DMS114 treated with DMSO at 0.1 percent for 48 hours (cell line): Measurements from ENCODE around the gene NFE2L3.
"Not testable (repeated sequence)": the region's sequence is repeated elsewhere in the genome, so short reads cannot be mapped to it uniquely, and the experiment has no call there.

ENCODE experiments used
- DNase-seq: peaks from one replicate; lab custom pipeline; 2025; ENCODE audit not compliant: unreplicated experiment; lab: John Stamatoyannopoulos, UW

NFE2L3 gene

DNA sequence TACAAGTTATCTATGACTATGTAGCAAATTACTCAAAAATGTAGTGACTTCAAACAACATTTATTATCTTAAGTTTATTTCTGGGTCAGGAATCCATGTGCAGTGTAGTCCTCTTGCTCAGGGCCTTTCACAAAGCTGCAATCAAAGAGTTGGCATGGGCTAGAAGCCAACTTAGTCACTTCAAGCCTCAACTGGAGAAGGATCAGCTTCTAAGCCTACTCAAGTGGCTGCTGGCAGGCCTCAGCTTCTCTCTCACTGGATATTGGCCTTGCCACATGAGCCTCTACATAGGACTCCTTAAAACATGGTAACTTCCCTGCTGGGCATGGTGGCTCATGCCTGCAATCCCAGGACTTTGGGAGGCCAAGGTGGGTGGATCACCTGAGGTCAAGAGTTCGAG lies 5.0 kb upstream of the NFE2L3 start:
- DNase-seq = no peak

DNA sequence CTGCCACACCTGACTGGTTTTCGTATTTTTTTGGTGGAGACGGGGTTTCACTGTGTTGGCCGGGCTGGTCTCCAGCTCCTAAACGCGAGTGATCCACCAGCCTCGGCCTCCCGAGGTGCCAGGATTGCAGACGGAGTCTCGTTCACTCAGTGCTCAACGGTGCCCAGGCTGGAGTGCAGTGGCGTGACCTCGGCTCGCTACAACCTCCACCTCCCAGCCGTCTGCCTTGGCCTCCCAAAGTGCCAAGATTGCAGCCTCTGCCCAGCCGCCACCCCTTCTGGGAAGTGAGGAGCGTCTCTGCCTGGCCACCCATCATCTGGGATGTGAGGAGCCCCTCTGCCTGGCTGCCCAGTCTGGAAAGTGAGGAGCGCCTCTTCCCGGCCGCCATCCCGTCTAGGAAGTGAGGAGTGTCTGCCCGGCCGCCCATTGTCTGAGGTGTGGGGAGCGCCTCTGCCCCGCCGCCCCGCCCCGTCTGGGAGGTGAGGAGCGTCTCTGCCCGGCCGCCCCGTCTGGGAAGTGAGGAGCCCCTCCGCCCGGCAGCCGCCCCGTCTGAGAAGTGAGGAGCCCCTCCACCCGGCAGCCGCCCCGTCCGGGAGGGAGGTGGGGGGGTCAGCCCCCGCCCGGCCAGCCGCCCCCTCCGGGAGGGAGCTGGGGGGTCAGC lies 4.2 kb upstream of the NFE2L3 start:
- not testable (repeated sequence) for DNase-seq

DNA sequence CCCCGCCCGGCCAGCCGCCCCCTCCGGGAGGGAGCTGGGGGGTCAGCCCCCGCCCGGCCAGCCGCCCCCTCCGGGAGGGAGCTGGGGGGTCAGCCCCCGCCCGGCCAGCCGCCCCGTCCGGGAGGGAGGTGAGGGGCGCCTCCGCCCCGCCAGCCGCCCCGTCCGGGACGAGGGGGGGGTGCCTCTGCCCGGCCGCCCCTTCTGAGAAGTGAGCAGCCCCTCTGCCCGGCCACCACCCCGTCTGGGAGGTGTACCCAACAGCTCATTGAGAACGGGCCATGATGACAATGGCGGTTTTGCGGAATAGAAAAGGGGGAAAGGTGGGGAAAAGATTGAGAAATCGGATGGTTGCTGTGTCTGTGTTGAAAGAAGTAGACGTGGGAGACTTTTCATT lies 3.7 kb upstream of the NFE2L3 start:
- DNase-seq = not testable (repeated sequence)

DNA sequence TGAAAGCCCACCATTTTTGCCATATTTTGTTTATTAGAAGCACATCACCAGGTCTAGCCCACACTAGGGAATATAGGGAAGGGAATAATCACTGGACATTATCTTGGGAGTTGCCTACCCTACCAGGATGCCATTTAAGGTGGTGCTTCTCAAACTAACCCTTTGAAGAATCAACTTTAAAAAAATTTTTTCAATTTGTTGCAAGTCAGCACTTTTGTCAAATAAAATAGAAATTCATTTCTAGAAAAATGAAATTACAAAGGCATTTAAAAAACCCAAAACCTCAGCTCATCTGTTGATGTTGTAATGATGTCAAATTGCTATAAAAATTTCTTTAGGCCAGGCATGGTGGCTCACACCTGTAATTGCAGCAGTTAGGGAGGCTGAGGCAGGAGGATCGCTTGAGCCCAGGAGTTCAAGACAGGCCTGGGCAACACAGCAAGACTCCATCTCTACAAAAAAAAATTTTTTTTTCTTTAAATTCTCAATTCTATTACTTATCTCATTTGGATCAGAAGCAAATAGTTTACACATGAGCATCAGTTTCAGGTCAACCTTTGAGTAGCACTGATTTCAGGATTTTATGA lies 2.5 kb upstream of the NFE2L3 start:
- no peak for DNase-seq

DNA sequence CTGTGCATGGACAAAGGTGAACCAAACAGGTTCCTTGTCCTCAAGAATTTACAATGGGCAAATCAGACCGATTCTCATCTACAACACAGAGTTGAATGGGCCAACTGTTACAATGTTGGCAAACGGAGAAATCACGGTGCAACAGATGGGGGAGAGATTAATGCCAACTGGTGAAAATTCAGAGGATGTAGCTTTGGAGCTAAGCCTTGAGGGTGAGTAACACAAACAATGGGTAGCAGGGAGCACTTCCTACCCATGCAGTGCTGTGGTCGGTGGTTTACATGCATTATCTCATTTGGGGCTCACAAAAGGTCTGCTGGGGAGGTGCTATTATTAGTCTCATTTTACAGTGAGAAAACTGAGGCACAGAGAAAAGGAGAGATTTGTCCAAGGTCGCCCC lies 902 bp upstream of the NFE2L3 start:
- DNase-seq = no peak

DNA sequence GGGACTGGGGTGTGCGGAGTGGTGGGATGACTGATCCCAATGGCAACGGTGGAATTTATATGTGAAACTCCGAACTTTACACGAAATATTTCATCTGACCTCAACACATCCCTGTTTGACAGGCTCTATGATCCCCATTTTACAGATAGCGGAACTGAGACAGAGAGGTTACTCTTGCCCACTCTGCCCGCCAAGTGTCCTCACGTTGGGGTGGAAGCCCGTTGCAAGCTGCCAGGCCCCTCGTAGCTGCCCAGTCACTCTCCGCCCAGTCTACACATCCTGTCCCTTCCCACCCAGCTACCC lies 397 bp upstream of the NFE2L3 start:
- no peak for DNase-seq

DNA sequence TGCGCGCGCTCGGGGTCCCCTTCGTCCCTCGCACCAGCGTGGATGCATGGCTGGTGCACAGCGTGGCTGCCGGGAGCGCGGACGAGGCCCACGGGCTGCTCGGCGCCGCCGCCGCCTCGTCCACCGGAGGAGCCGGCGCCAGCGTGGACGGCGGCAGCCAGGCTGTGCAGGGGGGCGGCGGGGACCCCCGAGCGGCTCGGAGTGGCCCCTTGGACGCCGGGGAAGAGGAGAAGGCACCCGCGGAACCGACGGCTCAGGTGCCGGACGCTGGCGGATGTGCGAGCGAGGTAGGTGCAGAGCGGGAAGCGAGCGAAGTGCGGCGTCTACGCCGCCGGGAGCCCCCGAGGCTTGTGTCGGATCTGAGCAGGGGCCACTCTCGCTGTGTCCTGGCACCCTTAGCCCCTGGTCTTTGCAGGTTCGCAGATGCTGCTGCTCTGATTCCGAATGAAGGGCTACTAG lies 813 bp downstream of the NFE2L3 start:
- DNase-seq = not testable (repeated sequence)

DNA sequence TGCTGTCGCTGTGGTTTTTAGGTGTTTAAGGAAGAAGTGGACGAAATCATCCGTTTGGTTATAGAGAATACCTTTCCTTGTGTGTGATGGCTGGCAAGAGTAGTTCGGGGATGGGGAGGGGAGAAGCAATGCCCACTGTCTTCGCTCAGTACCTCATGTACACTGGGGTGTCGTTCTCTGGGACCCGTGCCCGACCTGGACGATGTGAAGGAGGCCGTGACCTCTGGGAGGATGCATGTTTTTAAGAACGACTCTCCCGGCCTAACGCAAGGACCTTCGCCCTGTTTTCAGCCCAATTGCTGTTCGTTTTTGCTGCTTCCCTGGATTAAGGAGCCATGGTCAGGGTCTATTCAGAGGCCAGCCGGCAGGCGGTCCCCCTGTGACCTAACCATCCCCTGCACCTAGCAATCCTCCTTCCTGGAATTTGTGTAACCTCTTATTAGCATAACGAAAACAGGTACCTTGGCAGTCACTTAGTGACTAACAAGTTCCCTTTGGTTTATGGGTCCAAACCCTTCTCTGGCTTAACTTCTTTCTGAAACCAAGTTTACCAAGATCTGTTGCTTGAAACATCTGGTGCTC lies 1.3 kb downstream of the NFE2L3 start:
- no peak for DNase-seq

DNA sequence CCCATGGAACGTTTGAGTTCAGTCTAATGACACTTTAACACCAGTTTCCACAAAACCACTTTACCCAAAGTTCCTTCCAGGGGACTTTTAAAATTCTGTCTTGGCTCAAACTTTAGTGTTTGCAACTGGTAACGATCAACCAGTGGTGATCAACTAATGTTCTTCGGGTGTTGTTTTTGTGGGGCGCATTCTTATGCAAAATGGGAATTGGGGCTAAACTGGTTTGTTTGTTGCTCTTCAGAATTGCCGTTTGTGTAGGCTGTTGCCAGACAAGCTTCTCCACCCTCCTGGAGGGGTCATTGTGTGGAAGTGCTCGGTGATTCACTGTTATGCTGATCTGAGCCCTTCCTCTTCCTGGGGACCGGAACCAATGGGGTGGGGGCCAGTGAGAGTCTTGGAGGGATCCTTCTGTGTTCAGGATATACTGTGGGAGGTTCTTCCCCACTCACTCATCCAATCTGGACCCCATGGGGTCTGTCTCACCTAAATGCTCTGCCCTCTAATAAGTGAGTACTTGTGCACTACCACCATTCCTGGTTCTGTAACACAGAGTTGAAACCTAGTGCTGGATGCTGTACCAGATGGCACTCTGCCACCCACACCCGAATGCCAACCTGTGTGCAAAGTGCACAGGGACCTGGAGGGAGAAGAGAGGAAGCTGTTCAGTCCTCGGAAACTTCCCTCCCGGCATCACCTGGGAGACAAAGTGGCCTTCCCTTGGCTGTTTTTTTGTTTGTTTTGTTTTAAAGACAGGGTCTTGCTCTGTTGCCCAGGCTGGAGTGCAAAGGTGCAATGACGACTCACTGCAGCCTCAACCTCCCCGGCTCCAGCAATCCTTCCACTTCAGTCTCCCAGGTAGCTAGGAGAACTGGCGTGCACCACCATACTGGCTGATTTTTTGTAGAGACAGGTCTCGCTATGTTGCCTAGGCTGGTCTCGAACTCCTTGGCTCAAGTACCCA lies 2.1 kb downstream of the NFE2L3 start:
- DNase-seq = no peak

DNA sequence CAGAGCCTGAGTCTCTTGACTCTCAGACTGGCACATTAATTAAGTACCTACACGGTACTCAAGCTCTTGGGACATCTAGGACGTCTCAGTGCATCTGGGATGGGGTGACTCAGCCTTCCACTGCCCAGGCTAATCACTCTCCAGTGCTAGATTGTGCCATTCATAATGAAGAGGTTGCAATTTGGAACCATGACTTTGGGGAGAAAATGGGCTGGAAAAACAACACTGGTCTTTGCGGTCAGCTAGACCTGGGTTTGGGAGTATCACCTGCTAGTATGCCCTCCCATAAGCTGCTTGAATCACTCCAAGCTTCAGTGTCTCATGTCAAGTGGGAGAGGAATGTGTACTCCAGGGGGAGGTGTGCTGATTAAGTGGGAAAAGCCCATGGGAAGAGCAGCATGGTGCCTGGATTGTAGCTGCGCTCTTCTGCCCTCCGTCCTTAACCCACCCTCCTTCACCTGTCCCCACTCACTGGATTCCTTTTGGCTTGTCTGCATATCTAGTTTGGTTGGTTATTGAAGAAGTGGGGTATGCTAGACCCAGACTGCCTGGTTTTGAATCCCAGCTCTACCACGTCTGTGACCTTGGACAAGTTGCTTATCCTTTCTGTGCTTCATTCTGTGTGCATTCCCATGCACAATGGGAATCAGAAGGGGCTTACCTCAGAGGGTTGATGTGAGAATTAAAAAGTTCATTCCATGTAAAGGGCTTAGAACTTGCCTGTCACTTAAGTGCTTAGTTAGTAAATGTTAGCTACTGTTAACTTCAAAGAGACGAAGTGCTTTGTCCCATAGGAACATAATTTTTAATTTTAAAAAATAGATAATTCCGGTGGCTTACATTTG lies 3.8 kb downstream of the NFE2L3 start:
- no peak for DNase-seq

DNA sequence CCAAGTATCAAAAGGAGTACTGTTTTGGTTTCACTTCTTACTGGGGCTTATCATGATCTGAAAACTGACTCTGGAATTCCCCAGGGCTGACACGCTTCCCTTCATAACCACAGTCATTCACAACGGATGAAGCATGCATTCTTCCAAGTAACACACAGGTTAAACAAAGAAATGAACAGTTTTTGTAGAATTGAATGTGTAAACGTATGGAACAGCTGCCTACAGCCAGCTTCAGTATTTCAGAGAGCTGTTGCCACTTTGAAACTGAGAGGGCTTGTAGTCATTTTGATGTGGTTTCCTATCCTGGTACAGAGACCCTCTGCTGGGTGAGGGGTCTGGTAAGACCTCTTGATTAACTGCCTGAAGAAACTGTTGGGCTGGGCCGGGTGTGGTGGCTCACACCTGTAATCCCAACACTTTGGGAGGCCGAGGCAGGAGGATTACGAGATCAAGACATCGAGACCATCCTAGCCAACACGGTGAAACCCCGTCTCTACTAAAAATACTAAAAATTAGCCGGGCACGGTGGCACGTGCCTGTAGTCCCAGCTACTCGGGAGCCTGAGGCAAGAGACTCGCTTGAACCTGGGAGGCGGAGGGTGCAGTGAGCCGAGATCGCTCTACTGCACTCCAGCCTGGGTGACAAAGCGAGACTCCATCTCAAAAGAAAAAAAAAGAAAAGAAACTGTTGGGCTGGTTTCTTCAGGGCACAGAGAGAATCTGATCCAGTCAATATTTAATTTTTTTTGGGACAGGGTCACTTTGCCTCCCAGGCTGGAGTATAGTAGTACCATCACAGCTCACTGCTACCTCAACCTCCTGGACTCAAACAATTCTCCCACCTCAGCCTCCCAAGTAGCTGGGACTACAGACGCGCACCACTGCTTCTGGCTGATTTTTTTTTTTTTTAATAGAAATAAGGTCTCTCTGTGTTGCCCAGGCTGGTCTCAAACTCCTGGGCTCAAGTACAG lies 4.7 kb downstream of the NFE2L3 start:
- DNase-seq = no peak

DNA sequence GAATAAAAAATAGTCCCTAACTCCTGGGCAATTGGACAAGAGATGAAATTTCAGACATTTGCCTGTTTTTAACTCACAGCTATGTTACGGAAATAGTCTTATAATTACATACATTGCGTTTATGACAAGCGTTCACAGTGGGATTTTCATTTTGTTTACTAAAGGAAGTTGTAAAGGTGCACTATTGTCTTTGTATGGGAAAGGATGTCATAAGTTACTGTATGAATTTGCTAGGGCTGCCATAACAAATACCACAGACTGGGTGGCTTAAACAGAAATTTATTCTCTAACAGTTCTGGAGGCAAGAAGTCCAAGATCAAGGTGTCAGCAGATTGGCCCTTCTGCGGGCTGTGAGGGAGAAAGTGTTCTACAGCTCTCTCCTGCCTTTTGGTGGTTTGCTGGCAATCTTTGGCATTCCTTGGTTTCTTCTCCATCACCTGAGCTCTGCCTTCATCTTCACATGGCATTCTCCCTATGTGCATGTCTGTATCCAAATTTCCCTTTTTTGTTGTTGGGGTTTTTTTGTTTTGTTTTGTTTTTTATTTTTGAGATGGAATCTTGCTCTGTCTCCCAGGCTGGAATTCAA lies 5.6 kb downstream of the NFE2L3 start:
- no peak for DNase-seq

DNA sequence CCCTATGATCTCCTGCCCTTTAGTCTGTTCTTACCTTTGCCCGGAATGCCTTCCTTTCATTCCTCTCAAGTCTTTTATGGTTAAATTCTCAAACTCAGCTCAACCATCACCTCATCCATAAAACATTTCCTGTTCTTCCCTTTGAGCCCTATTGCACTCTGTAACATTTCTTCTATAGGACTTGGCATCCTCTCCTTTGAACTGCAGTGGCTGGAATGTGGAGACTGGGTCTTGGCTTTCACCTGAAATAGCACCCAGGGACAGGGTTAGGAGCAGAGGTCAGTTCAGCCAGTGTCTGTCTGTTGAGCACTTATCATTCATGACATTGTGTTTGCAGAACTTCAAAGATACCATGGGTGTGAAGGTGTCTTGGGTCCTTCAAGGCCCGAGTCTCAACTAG lies 7.2 kb downstream of the NFE2L3 start:
- no peak for DNase-seq

DNA sequence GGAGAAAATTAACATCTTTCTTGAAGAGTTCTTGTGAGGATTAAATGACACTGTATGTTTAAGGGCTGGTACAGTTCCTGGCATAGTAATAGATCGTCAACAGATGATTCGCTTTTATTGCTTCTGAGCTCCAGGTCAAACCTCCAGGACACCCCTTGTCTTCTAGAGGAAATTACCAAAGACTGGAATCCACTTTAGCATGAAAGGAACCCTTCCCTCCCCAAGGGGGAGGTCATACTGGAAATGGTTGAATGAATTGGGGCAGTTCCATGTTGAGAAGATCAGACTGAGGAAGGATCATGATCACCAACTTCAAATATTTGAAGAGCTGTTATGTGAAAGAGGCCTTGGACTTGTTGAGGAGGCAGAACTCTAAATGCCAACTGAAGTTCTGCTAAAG lies 8.9 kb downstream of the NFE2L3 start:
- DNase-seq = no peak

DNA sequence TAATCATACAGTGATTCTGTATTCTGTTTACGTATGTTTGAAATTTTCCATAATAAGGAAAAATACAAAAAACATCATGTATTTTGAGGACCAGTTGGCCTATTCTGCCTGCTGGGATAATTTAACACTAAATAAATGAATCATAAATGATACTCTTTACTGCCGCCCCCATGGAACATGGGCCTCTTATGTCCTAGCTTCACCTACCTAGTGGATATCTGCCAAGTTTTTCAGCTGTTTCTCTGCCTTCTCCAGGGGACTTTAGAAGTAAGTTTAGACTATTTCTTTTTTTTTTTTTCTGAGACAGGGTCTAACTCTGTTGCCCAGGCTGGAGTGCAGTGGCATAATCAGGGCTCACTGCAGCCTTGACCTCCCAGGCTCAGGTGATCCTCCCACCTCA lies 10.4 kb downstream of the NFE2L3 start:
- no peak for DNase-seq

DNA sequence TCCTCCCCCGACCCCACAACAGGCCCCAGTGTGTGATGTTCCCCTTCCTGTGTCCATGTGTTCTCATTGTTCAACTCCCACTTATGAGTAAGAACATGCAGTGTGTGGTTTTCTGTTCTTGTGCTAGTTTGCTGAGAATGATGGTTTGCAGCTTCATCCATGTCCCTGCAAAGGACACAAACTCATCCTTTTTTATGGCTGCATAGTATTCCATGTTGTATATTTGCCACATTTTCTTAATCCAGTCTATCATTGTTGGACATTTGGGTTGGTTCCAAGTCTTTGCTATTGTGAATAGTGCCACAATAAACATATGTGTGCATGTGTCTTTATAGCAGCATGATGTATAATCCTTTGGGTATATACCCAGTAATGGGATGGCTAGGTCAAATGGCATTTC lies 11.8 kb downstream of the NFE2L3 start:
- DNase-seq = not testable (repeated sequence)

DNA sequence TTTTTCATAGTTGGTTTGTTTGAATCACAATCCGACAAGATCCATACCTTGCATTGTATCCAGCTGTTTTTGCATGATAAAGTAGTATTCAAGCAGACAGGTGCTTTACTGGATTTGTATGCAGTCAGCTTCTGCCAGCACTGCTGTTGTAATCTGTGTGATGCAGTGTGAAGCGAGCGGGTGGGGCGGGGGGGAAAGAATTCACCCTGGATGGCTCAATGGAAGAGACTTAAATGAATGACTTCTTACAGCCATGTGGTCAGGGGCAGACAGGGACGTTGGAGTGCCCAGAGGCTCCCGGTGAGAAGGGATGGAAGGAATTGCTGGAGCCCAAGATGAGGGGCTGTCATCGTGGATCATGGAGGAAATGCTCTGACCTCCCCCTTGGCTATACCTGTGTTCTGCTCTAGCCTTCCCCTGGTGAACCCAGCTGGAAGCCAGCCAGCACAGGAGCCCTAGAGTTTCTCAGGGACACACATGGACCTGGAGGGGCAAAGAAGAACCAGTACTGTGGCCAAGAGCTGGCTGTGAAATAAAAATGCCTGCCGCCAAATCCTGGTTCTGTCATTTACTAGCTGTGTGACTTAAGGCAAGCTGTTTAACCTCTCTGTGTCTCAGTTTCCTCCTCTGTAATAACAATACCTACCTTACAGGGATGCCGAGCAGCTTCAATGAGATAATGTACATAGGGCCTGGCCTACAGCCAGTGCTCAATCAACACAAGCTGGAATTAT lies 14.1 kb downstream of the NFE2L3 start:
- DNase-seq = no peak

DNA sequence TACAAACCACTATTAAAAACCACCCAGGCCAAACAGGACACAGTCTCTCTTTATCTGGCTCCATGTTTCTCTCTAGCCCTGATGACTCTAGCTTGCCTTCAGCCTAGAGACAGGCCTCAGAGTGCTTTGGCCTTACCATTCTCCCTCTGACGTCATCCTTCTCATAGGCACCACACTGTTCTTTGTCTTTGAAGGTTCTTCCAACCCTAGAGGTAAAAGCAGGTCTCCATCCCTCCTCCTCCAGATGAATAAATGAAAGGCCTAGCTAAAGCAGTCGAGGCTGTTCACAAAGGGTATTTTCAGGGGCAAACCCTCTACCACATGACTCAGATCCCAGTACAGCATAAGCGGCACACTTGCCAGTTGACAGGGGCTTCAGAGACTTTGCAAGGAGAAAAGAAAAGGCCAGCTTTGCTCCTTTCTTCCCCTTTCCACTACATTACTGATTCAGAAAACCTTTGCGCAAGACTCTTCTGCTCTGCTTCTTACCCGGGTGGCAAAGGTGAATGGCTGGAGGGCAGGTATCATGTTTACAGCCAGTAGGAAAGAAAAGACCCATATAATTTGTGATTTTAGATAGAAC lies 14.8 kb downstream of the NFE2L3 start:
- no peak for DNase-seq
